GM18909 (cell line): ENCODE data around the gene NKIRAS1.
A peak's percentile ranks its signal among the peaks of the same experiment; 100 is the strongest.
"Not testable (repeated sequence)": the region's sequence is repeated elsewhere in the genome, so short reads cannot be mapped to it uniquely, and the experiment has no call there.

Experiments used
- ATAC-seq: cut with Tn5 transposase; IDR thresholded peaks from one replicate; pipeline ENCODE4 v1.9.1; 2021; ENCODE audit warnings: mild to moderate bottlenecking; ENCODE audit not compliant: unreplicated experiment, poor library complexity

The NKIRAS1 gene

DNA sequence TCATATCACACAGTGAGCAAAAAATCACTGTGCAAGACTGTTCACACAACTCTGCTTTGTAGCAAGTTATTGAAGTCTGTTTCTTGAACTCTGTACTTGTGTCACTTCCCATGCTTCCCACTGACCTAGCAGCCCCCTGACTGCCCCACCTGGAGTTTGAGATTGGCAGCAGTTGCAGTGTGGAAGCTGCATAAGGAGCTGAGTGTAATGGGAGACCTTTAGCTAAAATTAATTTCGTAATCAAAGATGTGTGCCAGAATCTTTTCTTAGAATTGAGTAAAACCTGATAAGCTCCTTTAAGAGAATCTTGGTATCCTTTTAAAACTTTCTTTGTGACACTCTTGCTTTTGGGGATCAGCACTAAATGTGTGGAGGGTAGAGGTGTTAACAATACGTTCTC lies 42.8 kb downstream of the NKIRAS1 start:
- ATAC-seq: no peak

DNA sequence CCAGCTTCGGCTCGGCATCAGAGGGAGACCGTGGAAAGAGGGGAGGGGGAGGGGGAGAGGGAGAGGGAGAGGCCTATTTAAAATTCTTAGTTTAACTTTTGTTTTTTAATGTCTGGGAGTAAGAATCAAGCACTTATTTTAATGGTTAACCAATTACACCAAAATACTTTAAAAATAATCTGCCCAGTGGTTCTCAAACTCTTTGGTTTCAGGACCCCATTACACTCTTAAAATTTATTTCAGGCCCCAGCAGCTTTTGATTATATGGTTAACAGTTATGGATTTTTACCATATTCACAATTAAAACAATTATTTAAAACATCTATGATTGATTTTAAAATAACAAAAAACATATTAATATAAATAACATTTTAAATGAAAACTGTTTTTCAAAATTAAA lies 44.5 kb downstream of the NKIRAS1 start:
- no peak for ATAC-seq

DNA sequence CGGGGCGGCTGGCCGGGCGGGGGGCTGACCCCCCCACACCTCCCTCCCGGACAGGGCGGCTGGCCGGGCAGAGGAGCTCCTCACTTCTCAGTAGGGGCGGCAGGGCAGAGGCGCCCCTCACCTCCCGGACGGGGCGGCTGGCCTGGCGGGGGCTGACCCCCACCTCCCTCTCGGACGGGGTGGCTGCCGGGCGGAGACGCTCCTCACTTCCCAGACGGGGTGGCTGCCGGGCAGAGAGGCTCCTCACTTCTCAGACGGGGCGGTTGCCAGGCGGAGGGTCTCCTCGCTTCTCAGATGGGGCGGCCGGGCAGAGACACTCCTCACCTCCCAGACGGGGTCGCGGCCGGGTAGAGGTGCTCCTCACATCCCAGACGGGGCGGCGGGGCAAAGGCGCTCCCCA lies 45.4 kb downstream of the NKIRAS1 start:
- not testable (repeated sequence) for ATAC-seq

GRCh38 chr3:23870663-23871043 lies 46.1 kb downstream of the NKIRAS1 start:
- ATAC-seq: not testable (repeated sequence)

DNA sequence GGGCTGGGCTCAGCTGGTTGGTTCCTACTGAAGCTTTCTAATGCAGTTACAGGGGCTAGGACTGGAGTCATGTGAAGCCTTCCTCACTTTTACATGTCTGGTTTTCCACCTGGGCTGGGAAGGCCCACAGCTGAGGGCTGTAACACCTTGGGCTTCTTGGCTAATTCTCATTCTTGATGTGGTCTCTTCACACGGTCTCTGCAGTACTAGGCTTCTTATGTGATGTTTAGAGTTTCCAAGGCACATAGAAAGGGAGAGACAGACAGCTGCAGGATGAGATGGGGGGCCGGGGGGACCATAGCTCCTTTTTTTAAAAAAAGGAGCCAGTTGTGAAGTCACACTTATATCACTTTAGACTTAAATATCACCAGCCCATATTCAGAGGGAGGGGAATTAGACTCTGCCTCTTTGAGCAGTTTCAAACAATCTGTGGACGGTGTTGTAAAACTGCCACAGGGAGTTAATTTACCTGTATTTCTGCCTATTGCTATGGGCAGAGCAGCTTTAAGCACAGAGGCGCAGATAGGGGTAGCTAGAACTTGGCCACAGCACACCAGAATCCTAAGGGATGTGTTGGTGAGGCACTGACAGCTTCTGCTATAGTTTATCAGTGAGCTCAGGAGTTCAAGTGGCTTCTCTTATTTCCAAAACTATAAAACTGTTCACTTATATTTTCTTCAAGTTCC lies 46.7 kb downstream of the NKIRAS1 start:
- ATAC-seq: no peak

DNA sequence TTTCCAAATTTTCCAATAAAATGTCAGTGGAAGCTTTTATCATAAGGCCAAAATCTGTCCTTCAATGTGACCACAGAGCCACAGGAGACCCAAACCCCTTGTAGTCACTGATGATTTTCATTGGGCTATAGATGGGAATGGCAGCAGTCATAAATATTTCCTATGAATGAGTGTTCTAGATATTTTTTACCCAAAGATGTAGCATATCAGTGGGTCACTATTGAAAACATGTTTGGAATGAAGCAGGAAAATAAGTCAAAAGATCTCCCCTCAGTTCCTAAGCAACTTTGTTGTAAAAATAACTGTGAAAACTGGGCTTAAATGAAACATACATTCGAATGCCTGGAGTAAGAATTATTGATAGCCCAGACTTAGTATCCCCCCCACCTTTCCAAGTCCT lies 49.0 kb downstream of the NKIRAS1 start:
- ATAC-seq: no peak

GRCh38 chr3:23867400-23867799 lies 49.4 kb downstream of the NKIRAS1 start:
- ATAC-seq: no peak

- ATAC-seq: peak; percentile 90
These were observed 51.0 kb downstream of the NKIRAS1 start for GRCh38 chr3:23865595-23866396.

DNA sequence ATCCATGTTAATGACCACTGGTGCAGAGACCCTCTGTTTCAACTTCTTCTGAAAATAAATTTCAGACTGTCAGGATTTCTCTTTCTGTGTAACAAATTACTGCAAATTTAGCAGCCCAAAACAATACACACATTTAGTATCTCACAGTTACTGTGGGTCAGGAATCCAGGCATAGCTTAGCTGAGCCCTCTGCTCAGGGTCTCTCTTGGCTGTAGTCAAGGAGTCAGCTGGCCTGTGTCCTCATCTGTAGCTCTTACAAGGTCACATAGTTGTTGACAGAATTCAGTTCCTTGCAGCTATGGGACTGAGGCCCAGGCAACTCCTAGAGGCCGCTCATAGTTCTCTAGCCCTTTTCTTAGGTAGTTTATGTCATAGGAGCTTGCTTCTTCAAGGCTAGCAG lies 51.9 kb downstream of the NKIRAS1 start:
- ATAC-seq: no peak

DNA sequence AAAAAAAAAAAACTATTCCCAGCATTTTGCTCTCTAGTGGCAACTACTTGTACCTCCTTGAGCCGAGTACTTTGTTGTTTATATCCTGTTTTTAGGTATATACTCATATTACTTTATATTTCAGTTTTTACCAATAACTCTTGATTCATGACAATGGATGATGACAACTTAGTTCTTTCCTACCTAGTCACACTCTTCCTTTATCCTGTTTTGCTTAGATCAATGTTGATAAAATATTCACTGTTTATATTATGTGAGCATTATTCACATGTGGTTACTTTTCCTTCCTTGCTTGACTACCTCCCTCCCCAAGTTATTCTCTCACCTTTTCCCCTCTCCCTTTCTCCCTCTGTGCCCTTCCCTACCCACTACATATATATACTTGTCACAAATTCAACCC lies 53.7 kb downstream of the NKIRAS1 start:
- ATAC-seq: no peak

- no peak for ATAC-seq
These were observed 55.1 kb downstream of the NKIRAS1 start for GRCh38 chr3:23861689-23862088.

GRCh38 chr3:23859839-23860382 lies 56.9 kb downstream of the NKIRAS1 start:
- no peak for ATAC-seq

- ATAC-seq: no peak
These were observed 57.6 kb downstream of the NKIRAS1 start for GRCh38 chr3:23859012-23859743.

- ATAC-seq: no peak
These were observed 60.5 kb downstream of the NKIRAS1 start for GRCh38 chr3:23856286-23856685.

DNA sequence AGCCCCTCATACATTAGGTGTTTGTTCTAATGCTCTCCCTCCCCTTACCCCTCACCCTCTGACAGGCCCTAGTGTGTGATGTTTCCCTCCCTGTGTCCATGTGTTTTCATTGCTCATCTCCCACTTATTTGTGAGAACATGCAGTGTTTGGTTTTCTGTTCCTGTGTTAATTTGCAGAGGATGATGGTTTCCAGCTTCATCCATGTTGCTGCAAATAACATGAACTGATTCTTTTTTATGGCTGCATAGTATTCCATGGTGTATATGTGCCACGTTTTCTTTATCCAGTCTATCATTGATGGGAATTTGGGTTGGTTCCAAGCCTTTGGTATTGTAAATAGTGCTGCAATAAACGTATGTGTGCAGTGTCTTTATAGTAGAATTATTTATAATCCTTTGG lies 67.3 kb downstream of the NKIRAS1 start:
- ATAC-seq: not testable (repeated sequence)

DNA sequence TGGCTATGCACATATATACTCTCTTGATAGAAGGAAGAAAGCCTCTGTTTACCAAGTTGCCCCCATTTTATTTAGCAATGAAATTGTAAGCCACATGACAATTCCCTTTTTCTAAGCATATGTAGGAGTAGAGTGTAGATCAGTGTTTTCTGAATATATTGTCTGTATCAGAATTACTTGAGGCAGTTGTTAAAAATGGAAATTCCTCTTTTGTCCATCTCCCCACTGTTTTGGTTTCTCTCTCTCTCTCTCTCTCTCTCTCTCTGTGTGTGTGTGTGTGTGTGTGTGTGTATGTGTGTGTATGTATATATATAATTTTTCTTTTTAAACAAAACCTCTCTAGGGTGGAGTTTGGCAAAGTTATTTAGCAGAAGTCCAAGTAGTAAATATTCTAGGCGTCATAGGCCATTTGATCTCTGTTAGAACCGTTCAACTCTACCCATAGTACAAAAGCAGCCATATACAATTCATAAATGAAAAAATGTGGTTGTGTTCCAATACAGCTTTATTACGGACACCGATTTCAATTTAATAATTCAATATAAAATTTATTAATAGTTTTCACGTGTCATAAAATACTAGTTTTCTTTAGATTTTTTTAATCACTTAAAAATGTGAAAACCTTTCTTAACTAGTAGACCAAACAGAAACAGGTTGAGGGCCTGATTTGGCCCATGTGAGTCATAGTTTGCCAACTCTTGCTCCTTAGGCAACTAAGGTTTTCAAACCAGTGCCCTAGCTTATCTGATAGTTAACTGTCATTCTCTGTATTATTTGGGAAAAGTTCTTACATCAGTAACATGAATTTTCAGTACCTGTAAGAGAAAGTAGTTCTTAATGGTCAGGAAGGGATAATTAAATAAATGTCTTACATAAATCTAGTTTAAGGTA lies 71.2 kb downstream of the NKIRAS1 start:
- ATAC-seq: no peak

DNA sequence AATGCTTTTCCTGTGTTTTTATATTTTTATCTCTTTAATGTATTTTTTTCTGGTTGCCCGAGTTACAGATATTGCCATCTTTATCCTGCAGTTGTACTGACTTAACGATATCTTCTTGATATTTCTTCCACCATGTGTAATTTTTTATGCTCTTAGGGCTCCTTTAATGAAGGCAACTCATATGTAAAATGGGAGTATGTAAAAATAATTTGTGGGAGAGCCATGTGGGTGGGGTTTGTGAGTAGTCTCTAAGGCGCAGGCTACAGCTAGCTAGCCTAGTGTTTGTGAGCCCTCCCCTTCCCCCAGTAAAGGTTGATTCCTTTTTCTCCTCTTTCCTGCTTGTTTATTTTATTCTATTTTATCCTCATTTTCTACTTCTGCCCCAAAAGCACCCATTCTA lies 72.9 kb downstream of the NKIRAS1 start:
- ATAC-seq: no peak
